SK-N-MC (cell line): ENCODE measurements around the gene MRPL27.

Experiments used
- EZH2 ChIP-seq: fragments of 200-600 bp; sonication (generic); IDR thresholded peaks from one replicate; pipeline ENCODE4 v1.6.1; 2017; ENCODE audit warnings: antibody characterized with exemption
- POLR2AphosphoS5 ChIP-seq: IDR thresholded peaks from 2 replicates; pipeline ENCODE4 v1.6.1; 2012; ENCODE audit warnings: mild to moderate bottlenecking, low read depth, low read length, borderline replicate concordance

DNA sequence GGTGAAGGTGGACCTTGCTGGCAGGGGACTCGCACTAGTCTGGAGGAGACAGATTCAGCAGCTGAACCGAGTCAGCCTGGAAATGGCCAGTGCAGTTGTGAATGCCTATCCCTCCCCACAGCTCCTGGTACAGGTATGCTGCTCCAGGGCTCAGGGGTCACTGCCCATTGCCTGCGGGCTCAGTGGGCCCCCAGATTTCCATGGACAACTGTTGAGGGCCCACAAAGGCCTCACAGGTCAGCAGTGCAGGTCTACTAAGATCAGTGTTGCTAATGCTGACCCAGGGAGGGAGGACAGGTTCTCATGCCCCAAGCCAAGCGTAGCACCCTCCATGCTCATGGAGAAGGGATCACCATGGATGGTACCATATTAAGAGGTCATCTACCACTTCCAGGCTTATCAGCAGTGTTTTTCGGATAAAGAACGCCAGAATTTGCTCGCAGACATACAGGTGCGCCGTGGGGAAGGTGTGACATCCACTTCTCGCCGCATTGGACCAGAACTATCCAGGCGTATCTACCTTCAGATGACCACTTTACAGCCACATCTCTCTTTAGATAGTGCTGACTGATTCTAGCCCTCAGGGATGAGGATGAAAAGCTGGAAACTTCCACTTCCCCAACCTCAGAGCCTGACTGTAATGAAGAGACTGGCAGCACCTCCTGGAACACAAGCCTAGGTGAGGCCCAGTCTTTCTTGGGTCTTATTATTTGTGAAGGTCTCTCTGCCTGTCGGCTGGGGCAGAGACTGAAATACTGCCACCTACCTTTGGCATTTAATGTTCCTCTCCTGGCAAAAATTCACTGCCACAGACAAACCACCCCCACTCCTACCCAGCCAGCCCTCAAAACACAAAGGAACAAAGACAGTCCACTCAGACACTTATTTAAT, 7.6 kb upstream of the MRPL27 start:
- no peak for TF ChIP-seq EZH2
- TF ChIP-seq POLR2AphosphoS5 = 0 out of 2 replicates have a peak, but pooled peaks have one; percentile 15
